Colonic mucosa (tissue), 4 donors: Measurements from ENCODE around the gene MGST2. TPM values are rescaled to one million over a fixed set of nuclear protein-coding genes. Genes with fewer than 3 reads are reported as not detected.

Experiments
- DNase-seq: peaks from one replicate; pipeline ENCODE4 v3.0.0-alpha.2; 2020
- H3K27ac ChIP-seq: fragments of 200-600 bp; one replicate; pipeline ENCODE4 v1.8.0; 2021
- H3K27me3 ChIP-seq: fragments of 200-600 bp; one replicate; pipeline ENCODE4 v1.8.0; 2021
- H3K36me3 ChIP-seq: fragments of 200-600 bp; one replicate; pipeline ENCODE4 v1.8.0; 2021
- H3K4me1 ChIP-seq: fragments of 200-600 bp; one replicate; pipeline ENCODE4 v1.8.0; 2021; ENCODE audit warnings: mild to moderate bottlenecking
- H3K4me3 ChIP-seq: fragments of 200-600 bp; one replicate; pipeline ENCODE4 v1.8.0; 2021
- H3K9ac ChIP-seq, 2 donors: one replicate each; pipeline ENCODE4 v1.7.0; 2013; ENCODE audit warnings: control low read depth in 2 of 2, low read depth in 2 of 2, low read length in 2 of 2
- H3K9me3 ChIP-seq: fragments of 200-600 bp; one replicate; pipeline ENCODE4 v1.8.0; 2021
- CTCF ChIP-seq: fragments of 200-600 bp; IDR thresholded peaks from one replicate; pipeline ENCODE4 v1.8.0; 2022; ENCODE audit warnings: antibody characterized with exemption, mild to moderate bottlenecking
- intact Hi-C: fragments of 100-400 bp; cut with DNase I; formaldehyde crosslinking; loops from one replicate; pipeline ENCODE4 v1.14.1; 2022
- total RNA-seq, 2 donors: library from RNA; stranded (reverse); fragmentation: NEBNext Ultra II Directional in 1 of 2; extraction: Animal tissue kit (Norgen Biotek cat#: 25700) in 1 of 2; gene quantifications; one replicate each; pipeline ENCODE4 v1.2.1, GENCODE V29; 2021
- donor health status: healthy.
- donor health status: DM: no; HTN: no; CAD: no.
- donor health status: DM: no; HTN: no; CAD: no.

MGST2 gene
- total RNA-seq, 2 donors from 2014 or later = 105 to 157 TPM

GRCh38 chr4:139719381-139720101 lies 53.9 kb downstream of the MGST2 start:
- no peaks in the 10 kb centered on the region for H3K27me3 ChIP-seq
- no peak for TF ChIP-seq CTCF
- no peak overlapping the region for H3K4me3 ChIP-seq
- intact Hi-C loops = no loop called here
- no peaks in the 10 kb centered on the region for H3K9me3 ChIP-seq
- no peak for DNase-seq
- no peaks in the 10 kb centered on the region for H3K4me1 ChIP-seq
- H3K27ac ChIP-seq = no peak overlapping the region
- no peaks in the 10 kb centered on the region for H3K36me3 ChIP-seq
- H3K9ac ChIP-seq = no peak overlapping the region

- H3K9ac ChIP-seq = no peak overlapping the region
- H3K27me3 ChIP-seq = no peaks in the 10 kb centered on the region
- no peak overlapping the region for H3K27ac ChIP-seq
- H3K36me3 ChIP-seq = no peaks in the 10 kb centered on the region
- no peak for DNase-seq
- intact Hi-C loops = no loop called here
- H3K4me1 ChIP-seq = no peaks in the 10 kb centered on the region
- TF ChIP-seq CTCF = no peak
- H3K9me3 ChIP-seq = no peaks in the 10 kb centered on the region
- no peak overlapping the region for H3K4me3 ChIP-seq
These were observed 55.2 kb downstream of the MGST2 start for GRCh38 chr4:139720806-139721205.

- no peaks in the 10 kb centered on the region for H3K36me3 ChIP-seq
These were observed 56.2 kb downstream of the MGST2 start for GRCh38 chr4:139721789-139722188.

GRCh38 chr4:139725236-139725635 lies 59.6 kb downstream of the MGST2 start:
- Histone ChIP-seq H3K9ac (no peak overlapping the region), H3K4me1 (no peaks in the 10 kb centered on the region), H3K9me3 (no peaks in the 10 kb centered on the region), H3K36me3 (no peaks in the 10 kb centered on the region), H3K27ac (no peak overlapping the region), H3K4me3 (no peak overlapping the region), H3K27me3 (no peaks in the 10 kb centered on the region)
- DNase-seq = no peak
- TF ChIP-seq CTCF = no peak
- intact Hi-C loops = no loop called here

More at GRCh38 chr4:139721789-139722188, 56.2 kb downstream of the MGST2 start:
- Histone ChIP-seq H3K9me3 (no peaks in the 10 kb centered on the region), H3K27ac (no peak overlapping the region), H3K4me3 (no peak overlapping the region), H3K4me1 (no peaks in the 10 kb centered on the region), H3K9ac (no peak overlapping the region), H3K27me3 (no peaks in the 10 kb centered on the region)
- TF ChIP-seq CTCF = no peak
- no peak for DNase-seq
- intact Hi-C loops = no loop called here

GRCh38 chr4:139726615-139727014 lies 61.0 kb downstream of the MGST2 start:
- H3K9me3 ChIP-seq = no peaks in the 10 kb centered on the region

More at GRCh38 chr4:139726615-139727014, 61.0 kb downstream of the MGST2 start:
- Histone ChIP-seq H3K4me1 (no peaks in the 10 kb centered on the region), H3K27me3 (no peaks in the 10 kb centered on the region), H3K27ac (no peak overlapping the region), H3K36me3 (no peaks in the 10 kb centered on the region), H3K9ac (no peak overlapping the region), H3K4me3 (no peak overlapping the region)
- no peak for TF ChIP-seq CTCF
- intact Hi-C loops = no loop called here
- DNase-seq = no peak
